Endothelial cell (in vitro differentiated cells): Measurements from ENCODE around the gene FADS3. TPM values are rescaled to one million over a fixed set of nuclear protein-coding genes. Genes with fewer than 3 reads are reported as not detected.

Experiments used
- DNase-seq: peaks from one replicate; pipeline ENCODE4 v3.0.0; 2021; ENCODE audit warnings: low spot score
- H3K27ac Mint-ChIP-seq: one replicate; pipeline ENCODE4 v1.8.0; 2021; ENCODE audit warnings: mixed read lengths, inconsistent platforms; ENCODE audit not compliant: unreplicated experiment
- H3K27me3 Mint-ChIP-seq: one replicate; pipeline ENCODE4 v1.8.0; 2021; ENCODE audit warnings: mild to moderate bottlenecking, moderate library complexity, mixed read lengths, inconsistent platforms; ENCODE audit not compliant: unreplicated experiment
- H3K36me3 Mint-ChIP-seq: one replicate; pipeline ENCODE4 v1.8.0; 2021; ENCODE audit warnings: mild to moderate bottlenecking, low read depth, mixed read lengths, inconsistent platforms; ENCODE audit not compliant: unreplicated experiment
- H3K4me1 Mint-ChIP-seq: one replicate; pipeline ENCODE4 v1.8.0; 2021; ENCODE audit warnings: mild to moderate bottlenecking, mixed read lengths, inconsistent platforms; ENCODE audit not compliant: unreplicated experiment
- H3K4me3 Mint-ChIP-seq: one replicate; pipeline ENCODE4 v1.8.0; 2021; ENCODE audit warnings: mild to moderate bottlenecking, mixed read lengths, inconsistent platforms; ENCODE audit not compliant: unreplicated experiment
- H3K9me3 Mint-ChIP-seq: one replicate; pipeline ENCODE4 v1.8.0; 2021; ENCODE audit warnings: mixed read lengths, inconsistent platforms; ENCODE audit not compliant: unreplicated experiment
- CTCF ChIP-seq: fragments of 200-600 bp; sonication (generic); IDR thresholded peaks from one replicate; pipeline ENCODE4 v1.5.0; 2021; ENCODE audit warnings: antibody characterized with exemption; ENCODE audit not compliant: unreplicated experiment
- total RNA-seq: library from RNA; stranded (reverse); fragmentation: NEBNext Ultra II Directional; extraction: Animal tissue kit (Norgen Biotek cat#: 25700); gene quantifications from one replicate; pipeline ENCODE4 v1.2.1, GENCODE V29; 2021; ENCODE audit not compliant: unreplicated experiment

FADS3 gene
- total RNA-seq, 1 donor from 2014 or later = 42.0 TPM

- Mint-ChIP-seq H3K27ac (peak overlapping the region; percentile 99), H3K4me3 (peak overlapping the region; percentile 52), H3K4me1 (peaks cover 68% of the 10 kb centered on the region)
Measured at GRCh38 chr11:61832754-61833153, 58.6 kb downstream of the FADS3 start.

GRCh38 chr11:61832207-61832606, 59.1 kb downstream of the FADS3 start:
- Mint-ChIP-seq H3K9me3 (no peaks in the 10 kb centered on the region), H3K27me3 (peaks cover 21% of the 10 kb centered on the region), H3K4me3 (peak overlapping the region; percentile 98), H3K4me1 (peaks cover 69% of the 10 kb centered on the region), H3K27ac (peak overlapping the region; percentile 86), H3K36me3 (peaks cover 28% of the 10 kb centered on the region)
- TF ChIP-seq CTCF = no peak
- no peak for DNase-seq

More at GRCh38 chr11:61832754-61833153, 58.6 kb downstream of the FADS3 start:
- Mint-ChIP-seq H3K27me3 (peaks cover 20% of the 10 kb centered on the region), H3K36me3 (peaks cover 28% of the 10 kb centered on the region), H3K9me3 (no peaks in the 10 kb centered on the region)
- no peak for TF ChIP-seq CTCF
- DNase-seq = no peak

- DNase-seq = no peak
- Mint-ChIP-seq H3K4me1 (peaks cover 68% of the 10 kb centered on the region), H3K4me3 (peak overlapping the region; percentile 98), H3K36me3 (peaks cover 24% of the 10 kb centered on the region), H3K27ac (peak overlapping the region; percentile 28), H3K27me3 (peaks cover 21% of the 10 kb centered on the region), H3K9me3 (no peaks in the 10 kb centered on the region)
- no peak for TF ChIP-seq CTCF
Measured at GRCh38 chr11:61830237-61831105, 60.9 kb downstream of the FADS3 start.

GRCh38 chr11:61829806-61830205, 61.5 kb downstream of the FADS3 start:
- DNase-seq = no peak
- H3K27me3 Mint-ChIP-seq = peaks cover 19% of the 10 kb centered on the region
- H3K36me3 Mint-ChIP-seq = peaks cover 24% of the 10 kb centered on the region
- H3K27ac Mint-ChIP-seq = peak overlapping the region; percentile 45
- no peaks in the 10 kb centered on the region for H3K9me3 Mint-ChIP-seq
- peaks cover 63% of the 10 kb centered on the region for H3K4me1 Mint-ChIP-seq
- no peak for TF ChIP-seq CTCF
- H3K4me3 Mint-ChIP-seq = peak overlapping the region; percentile 98

GRCh38 chr11:61828629-61829407, 62.5 kb downstream of the FADS3 start:
- TF ChIP-seq CTCF = peak; percentile 39
- DNase-seq = peak; percentile 62
- H3K36me3 Mint-ChIP-seq = peaks cover 21% of the 10 kb centered on the region
- peaks cover 54% of the 10 kb centered on the region for H3K4me1 Mint-ChIP-seq
- peak overlapping the region; percentile 98 for H3K4me3 Mint-ChIP-seq
- H3K27me3 Mint-ChIP-seq = peaks cover 19% of the 10 kb centered on the region
- H3K27ac Mint-ChIP-seq = peak overlapping the region; percentile 61
- H3K9me3 Mint-ChIP-seq = no peaks in the 10 kb centered on the region
